Stimulated activated CD8-positive, alpha-beta memory T cell treated with anti-CD3 and anti-CD28 coated beads, Interleukin-4, amount 100 ng/mL, for 48 hours (primary cell): ENCODE measurements around the gene TRIP13.
A peak's percentile ranks its signal among the peaks of the same experiment; 100 is the strongest.
"Not testable (repeated sequence)": the region's sequence is repeated elsewhere in the genome, so short reads cannot be mapped to it uniquely, and the experiment has no call there.

Source experiments
- DNase-seq: peaks from one replicate; pipeline ENCODE4 v3.0.0-alpha.2; 2020

The TRIP13 gene

DNA sequence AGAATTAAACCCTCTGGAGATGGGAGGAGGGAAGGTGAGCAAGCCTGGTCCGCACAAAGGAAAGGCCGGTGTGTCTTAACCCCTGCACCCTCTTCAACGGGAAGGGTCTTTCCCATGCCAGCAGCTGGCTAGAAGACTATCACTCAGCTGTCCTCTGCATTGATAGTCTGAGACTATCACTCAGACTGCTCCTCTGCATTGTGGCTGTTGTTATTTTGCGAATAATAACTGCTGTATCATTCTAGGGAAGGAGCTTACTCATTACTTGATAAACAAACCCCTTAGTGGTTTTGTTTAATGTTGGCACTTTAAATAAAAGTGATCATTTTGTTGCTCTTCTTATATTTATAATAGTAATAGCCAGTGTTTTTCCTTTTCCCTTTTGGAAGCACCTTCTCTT lies 8.1 kb downstream of the TRIP13 start:
- DNase-seq, result no peak

GRCh38 chr5:902129-902916 lies 9.6 kb downstream of the TRIP13 start:
- no peak for DNase-seq

GRCh38 chr5:903756-904096 lies 11.0 kb downstream of the TRIP13 start:
- DNase-seq, result no peak

- no peak for DNase-seq
Observed at GRCh38 chr5:905139-905642, 12.5 kb downstream of the TRIP13 start.

- DNase-seq, result no peak
Observed at GRCh38 chr5:907366-907910, 14.8 kb downstream of the TRIP13 start.

- no peak for DNase-seq
Observed at GRCh38 chr5:908172-908571, 15.5 kb downstream of the TRIP13 start.

- DNase-seq, result no peak
Observed at GRCh38 chr5:909086-909485, 16.4 kb downstream of the TRIP13 start.

GRCh38 chr5:909994-910768 lies 17.5 kb downstream of the TRIP13 start:
- DNase-seq, result no peak

DNA sequence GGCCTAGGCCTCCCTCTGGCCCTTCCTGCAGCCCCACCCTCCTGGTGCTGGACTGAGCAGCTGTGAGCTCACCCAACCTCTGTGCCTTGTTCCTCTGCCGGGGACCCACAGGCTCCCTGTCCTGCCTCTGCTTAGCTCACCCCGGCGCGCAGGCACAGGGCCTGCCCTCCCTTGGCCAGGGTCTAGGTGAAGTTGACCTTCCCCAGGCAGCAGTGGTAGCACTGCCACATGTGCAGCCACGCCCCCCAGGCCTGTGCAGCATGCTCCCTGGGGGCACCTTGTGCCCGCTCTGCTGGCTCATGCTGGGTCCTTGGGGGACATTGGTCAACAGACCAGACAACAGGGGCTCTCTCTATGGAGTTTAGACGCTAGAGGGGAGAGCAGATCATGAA lies 18.1 kb downstream of the TRIP13 start:
- no peak for DNase-seq

GRCh38 chr5:911601-912000 lies 18.9 kb downstream of the TRIP13 start:
- DNase-seq, result no peak

- peak; percentile 83 for DNase-seq
Observed at GRCh38 chr5:912280-913091, 19.8 kb downstream of the TRIP13 start.

DNA sequence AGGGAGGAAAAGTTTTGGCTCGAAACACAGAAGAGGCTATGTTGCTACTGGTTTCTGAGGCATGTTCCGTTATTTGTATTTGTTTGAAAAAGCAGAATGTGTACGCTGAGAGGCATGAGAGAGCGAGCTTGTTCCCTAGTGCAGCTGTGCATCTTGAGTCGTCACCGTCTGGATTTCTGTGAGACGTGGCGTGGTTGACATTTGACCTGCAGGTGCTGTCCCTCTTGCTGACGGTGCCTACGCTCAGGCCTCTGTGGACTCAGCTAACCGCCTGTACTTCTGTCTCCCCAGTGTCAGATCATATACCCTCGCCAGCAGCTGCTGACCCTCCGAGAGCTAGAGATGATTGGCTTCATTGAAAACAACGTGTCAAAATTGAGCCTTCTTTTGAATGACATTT lies 21.5 kb downstream of the TRIP13 start:
- DNase-seq, result no peak

DNA sequence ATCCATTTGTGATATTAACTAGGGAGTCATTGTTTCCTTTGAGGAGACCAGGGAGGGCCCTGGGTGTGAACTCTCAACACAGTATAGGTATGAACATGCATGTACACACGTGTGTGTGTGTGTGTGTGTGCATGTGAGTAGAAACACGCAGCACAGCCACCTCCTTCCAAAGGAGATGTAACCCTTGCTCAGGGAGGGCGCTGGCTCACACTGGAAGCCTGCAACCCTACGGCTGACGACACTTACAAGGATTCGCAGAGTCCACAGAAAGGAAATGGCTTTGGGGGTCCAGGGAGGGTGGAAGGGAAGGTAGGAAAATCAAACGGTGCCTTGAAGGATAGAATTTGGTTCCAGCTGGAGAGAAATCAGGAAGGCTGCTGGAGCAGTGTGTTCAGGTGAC lies 21.9 kb downstream of the TRIP13 start:
- no peak for DNase-seq

GRCh38 chr5:915346-915745 lies 22.7 kb downstream of the TRIP13 start:
- not testable (repeated sequence) for DNase-seq

- no peak for DNase-seq
Observed at GRCh38 chr5:915946-916345, 23.3 kb downstream of the TRIP13 start.

DNA sequence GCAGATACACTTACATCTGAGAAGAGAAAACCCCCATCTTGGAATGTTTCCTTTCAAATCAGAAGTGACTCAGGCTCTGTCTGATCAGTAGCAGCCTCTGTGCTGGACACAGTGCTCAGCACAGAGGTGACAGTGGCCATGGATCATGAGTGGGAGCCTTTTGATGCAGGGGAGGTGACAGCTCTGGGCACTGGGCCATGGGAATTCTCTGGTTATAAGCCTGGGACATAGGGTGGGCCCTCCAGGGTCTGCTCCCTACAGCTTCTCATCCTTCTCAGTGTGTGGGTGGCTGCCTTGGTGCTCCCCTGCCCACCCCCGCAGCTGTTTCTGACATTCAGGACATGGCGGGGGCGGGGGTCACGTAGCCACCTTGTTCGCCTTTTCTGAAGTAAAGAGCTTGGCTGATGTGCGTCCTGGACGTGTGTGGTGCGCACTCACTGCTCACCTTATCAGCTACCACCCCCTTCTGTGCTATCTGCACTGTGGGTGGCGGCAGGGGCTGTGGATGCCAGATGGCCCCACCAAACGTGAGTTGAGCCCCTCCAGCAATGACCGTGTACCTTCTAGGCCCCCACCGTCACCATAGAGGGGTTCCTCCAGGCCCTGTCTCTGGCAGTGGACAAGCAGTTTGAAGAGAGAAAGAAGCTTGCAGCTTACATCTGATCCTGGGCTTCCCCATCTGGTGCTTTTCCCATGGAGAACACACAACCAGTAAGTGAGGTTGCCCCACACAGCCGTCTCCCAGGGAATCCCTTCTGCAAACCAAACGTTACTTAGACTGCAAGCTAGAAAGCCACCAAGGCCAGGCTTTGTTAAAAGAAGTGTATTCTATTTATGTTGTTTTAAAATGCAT lies 24.0 kb downstream of the TRIP13 start:
- DNase-seq, result no peak

DNA sequence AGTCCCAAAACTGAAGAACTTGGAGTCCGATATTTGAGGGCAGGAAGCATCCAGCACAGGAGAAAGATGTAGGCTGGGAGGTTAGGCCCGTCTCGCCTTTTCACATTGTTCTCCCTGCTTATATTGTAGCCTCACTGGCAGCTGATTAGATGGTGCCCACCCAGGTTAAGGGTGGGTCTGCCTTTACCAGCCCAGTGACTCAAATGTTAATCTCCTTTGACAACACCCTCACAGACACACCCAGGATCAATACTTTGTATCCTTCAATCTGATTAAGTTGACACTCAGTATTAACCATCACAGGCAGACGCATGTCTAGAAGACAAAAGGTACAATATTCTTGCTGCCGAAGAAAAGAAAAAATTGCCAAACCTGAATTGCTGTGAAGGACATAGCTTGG lies 26.0 kb downstream of the TRIP13 start:
- DNase-seq, result not testable (repeated sequence)

GRCh38 chr5:919356-920000 lies 26.8 kb downstream of the TRIP13 start:
- no peak for DNase-seq

DNA sequence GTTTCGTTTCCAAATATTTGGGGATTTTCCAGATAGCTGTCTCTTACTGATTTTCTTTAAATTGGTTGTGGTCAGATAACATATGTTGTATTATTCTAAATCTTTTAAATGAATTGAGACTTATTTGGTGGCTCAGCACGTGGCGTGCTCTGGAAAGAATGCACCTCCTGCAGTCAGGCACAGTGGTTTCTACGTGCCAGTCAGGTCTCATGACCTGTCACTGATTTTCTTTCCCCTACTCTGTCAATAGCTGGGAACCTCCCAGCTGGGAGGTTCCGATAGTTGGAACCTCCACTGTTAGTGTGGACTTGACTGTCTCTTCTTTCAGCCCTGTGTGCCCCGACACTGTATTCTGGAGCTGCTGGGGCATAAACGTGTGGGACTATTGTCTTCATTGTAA lies 27.6 kb downstream of the TRIP13 start:
- no peak for DNase-seq

DNA sequence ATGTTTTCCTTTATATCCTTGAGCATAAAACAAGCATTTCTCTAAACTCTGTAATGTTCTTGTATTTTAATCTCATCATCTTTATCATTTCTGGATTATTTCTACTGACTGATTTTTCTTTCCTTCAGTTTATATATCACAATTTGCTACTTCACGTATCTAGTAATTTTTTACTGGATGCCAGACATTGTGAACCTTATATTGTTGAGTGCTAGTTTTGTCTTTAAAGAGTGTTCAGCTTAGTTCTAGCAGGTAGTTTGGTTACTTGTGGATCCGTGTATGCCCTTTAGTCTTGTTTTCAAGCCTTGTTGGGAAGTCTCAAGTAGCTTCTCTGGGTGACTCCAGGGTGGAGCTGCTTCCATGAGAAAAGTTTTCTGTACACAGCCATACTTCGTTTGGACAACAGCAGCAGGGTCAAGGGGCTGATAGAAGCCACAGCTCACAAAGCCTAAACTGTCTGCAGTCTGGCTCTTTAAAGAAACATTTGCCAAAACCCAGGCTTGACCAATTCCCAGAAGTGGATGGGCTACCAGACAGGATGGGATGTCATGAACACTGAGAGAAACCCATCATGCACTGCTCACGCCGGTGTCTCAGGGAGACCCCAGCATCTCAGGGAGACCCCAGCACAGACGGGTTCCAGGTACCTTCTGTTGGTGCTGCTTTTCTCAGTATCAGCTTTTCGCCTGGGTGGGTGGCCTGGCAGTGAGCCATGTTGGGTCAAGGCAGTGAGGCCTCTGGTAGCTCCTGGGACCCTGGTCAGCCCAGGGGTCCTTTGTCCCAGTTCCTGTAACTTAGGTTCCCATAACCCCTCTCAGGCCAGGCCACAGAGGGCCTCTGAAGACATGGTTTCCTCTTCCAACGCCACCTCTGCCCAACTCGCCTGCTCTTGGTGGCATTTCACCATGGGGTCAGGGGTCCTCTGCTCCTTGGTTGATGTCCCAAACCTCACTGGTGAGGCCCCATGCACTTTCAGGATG lies 29.1 kb downstream of the TRIP13 start:
- DNase-seq, result no peak
